ENCODE results near the gene EYS. TPM values are rescaled to one million over a fixed set of nuclear protein-coding genes. Genes with fewer than 3 reads are reported as not detected.

EYS gene
- total RNA-seq, 1 experiment from 2014 or later = not detected

DNA sequence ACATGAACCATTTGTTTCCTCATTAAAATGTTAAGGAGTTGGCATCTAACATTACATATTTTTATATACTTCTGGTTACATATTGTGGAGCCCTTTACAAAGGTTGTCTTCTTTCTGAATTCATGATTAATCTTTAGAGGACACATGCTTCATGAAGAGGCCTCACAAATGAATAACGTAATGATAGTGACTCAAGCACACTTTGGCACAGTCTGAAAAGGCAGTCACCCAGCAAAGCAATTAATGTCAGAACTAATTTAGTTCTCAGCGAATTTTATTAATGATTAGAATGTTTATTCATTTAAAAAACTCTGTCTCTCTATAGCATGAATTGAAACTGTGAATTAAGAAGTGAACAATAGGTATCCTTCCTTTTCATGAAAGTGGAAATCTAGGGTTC lies 1217.3 kb downstream of the EYS start:
- Histone ChIP-seq H3K9me3 (ENCODE audit: control insufficient read depth, low read depth, low read length) (no peaks in the 10 kb centered on the region), H3K14ac (ENCODE audit: insufficient read depth, low read length) (no peak overlapping the region), H3K4me2 (ENCODE audit: insufficient read depth, insufficient read length, low read length) (no peak overlapping the region), H3T11ph (ENCODE audit: low read length) (no peak overlapping the region), H3K79me1 (ENCODE audit: insufficient read depth, low read depth, low read length, poor library complexity, severe bottlenecking) (no peaks in the 10 kb centered on the region), H3K27me3 (ENCODE audit: insufficient read depth, low read length) (no peaks in the 10 kb centered on the region), H2BK120ac (ENCODE audit: low read depth, low read length, poor library complexity, severe bottlenecking) (no peak overlapping the region), H4K20me1 (ENCODE audit: control insufficient read depth, insufficient read depth, insufficient read length) (no peaks in the 10 kb centered on the region), H3K56ac (ENCODE audit: insufficient read length, low read depth, low read length) (no peak overlapping the region), H2BK5ac (ENCODE audit: insufficient read length, low read length) (no peak overlapping the region), H2BK15ac (ENCODE audit: low read depth, low read length) (no peak overlapping the region), H2BK12ac (ENCODE audit: insufficient read length, low read depth, low read length) (no peak overlapping the region), H3K79me2 (ENCODE audit: insufficient read depth, low read length) (no peaks in the 10 kb centered on the region), H3K23me2 (ENCODE audit: insufficient read length, low read depth, low read length, poor library complexity, severe bottlenecking) (no peaks in the 10 kb centered on the region), H2BK20ac (ENCODE audit: low read depth, low read length, poor library complexity, severe bottlenecking) (no peak overlapping the region), H2AK5ac (ENCODE audit: insufficient read length, low read length) (no peak overlapping the region), H3K9ac (ENCODE audit: extremely low read depth, insufficient read length, low read length) (no peak overlapping the region), H3K4ac (ENCODE audit: low read depth, low read length) (no peak overlapping the region), H3K23ac (ENCODE audit: insufficient read length, low read depth, low read length) (no peak overlapping the region), H3K27ac (ENCODE audit: insufficient read length, low read depth, low read length) (no peak overlapping the region), H4K5ac (ENCODE audit: insufficient read length, low read depth, low read length) (no peak overlapping the region), H4K91ac (ENCODE audit: insufficient read length, low read depth, low read length) (no peak overlapping the region), H4K8ac (replicated peaks; ENCODE audit: insufficient read length, low read depth, low read length) (no peak overlapping the region), H3K4me1 (ENCODE audit: insufficient read depth, low read length) (no peaks in the 10 kb centered on the region), H3K18ac (ENCODE audit: insufficient read length, low read depth, low read length) (no peak overlapping the region), H2AFZ (ENCODE audit: low read length) (no peak overlapping the region)
- Mint-ChIP-seq H3K9me3 (no peaks in the 10 kb centered on the region), H3K36me3 (ENCODE audit: insufficient read depth in 1 of 3, low read depth in 3 of 3) (no peaks in the 10 kb centered on the region), H3K4me3 (no peak overlapping the region), H3K4me1 (no peaks in the 10 kb centered on the region), H3K27me3 (ENCODE audit: low read depth) (no peaks in the 10 kb centered on the region), H3K27ac (no peak overlapping the region)
- TF ChIP-seq CTCF (conservative IDR thresholded peaks at IDR 0.05) = no peak
- no peak for DNase-seq
- WGBS (ENCODE audit: extremely low coverage, insufficient read length, low lambda C conversion rate) = no CpG with 5 or more reads among the region's 2 CpGs
